Endothelial cell of umbilical vein (primary cell): ENCODE measurements around the gene AQP12A. TPM values are rescaled to one million over a fixed set of nuclear protein-coding genes. Genes with fewer than 3 reads are reported as not detected.

Experiments used
- BruUV-seq: library from RNA; stranded (reverse); fragments of 400-500 nt; replicated peaks from 2 replicates; lab custom pipeline; 2021; lab: Mats Ljungman, UMichigan
- CTCF ChIA-PET: fragments of 300-600, 350-600 bp; sonication (Branson Sonifier 250); formaldehyde crosslinking; loops from one replicate; lab custom pipeline; 2021; ENCODE audit warnings: antibody characterized with exemption, inconsistent platforms; lab: Charles Lee
- POLR2A ChIA-PET: fragments of 300-600, 350-600 bp; sonication (Branson Sonifier 250); formaldehyde crosslinking; loops from one replicate; lab custom pipeline; 2021; ENCODE audit warnings: antibody characterized with exemption, inconsistent platforms; lab: Charles Lee
- DNase-seq: peaks from one replicate; pipeline ENCODE4 v3.0.0-alpha.2; 2011; ENCODE audit warnings: low read depth, low spot score
- FAIRE-seq: peaks from 2 replicates; lab custom pipeline; 2011; peaks lifted over from hg19 to GRCh38; lab: Jason Lieb, UNC
- H2AFZ ChIP-seq: 2 replicates; pipeline ENCODE4 v1.6.0; 2012; ENCODE audit warnings: low read depth, low read length, control low read depth, inconsistent platforms
- H3K27ac ChIP-seq: 2 replicates; pipeline ENCODE4 v1.5.1; 2011; ENCODE audit warnings: low read depth, mild to moderate bottlenecking, control low read depth, low read length, moderate library complexity; ENCODE audit not compliant: insufficient read depth
- H3K27me3 ChIP-seq, 2 experiments: 2 replicates each; pipeline versions ENCODE4 v1.6.0 to v1.6.1; 2011; ENCODE audit warnings: low read length in 2 of 2, mixed read lengths in 1 of 2; ENCODE audit not compliant: control insufficient read depth in 2 of 2, insufficient read depth in 2 of 2
- H3K36me3 ChIP-seq, 2 experiments: 2 replicates in 1 of 2; 3 replicates in 1 of 2; pipeline ENCODE4 v1.5.1; 2011; ENCODE audit warnings: low read length in 2 of 2, mild to moderate bottlenecking in 1 of 2, moderate library complexity in 1 of 2; ENCODE audit not compliant: control insufficient read depth in 2 of 2, insufficient read depth in 2 of 2; ENCODE audit errors: extremely low read depth in 1 of 2
- H3K4me1 ChIP-seq: 3 replicates; pipeline ENCODE4 v1.5.1; 2011; ENCODE audit warnings: mild to moderate bottlenecking, low read length; ENCODE audit not compliant: control insufficient read depth, insufficient read depth; ENCODE audit errors: extremely low read depth
- H3K4me2 ChIP-seq: 2 replicates; pipeline ENCODE4 v1.6.1; 2011; ENCODE audit warnings: low read length, control low read depth, mixed read lengths; ENCODE audit not compliant: insufficient read depth
- H3K4me3 ChIP-seq, 3 experiments: fragments of 200-600 bp in 1 of 3; sonication (generic), shearing (Covaris generic) in 1 of 3; replicated peaks in 1 of 3; 2 replicates each; pipeline ENCODE4 v1.5.1; 2011 to 2016; ENCODE audit warnings: control low read depth in 3 of 3, low read length in 3 of 3, mild to moderate bottlenecking in 2 of 3, inconsistent platforms in 1 of 3, low read depth in 1 of 3, moderate library complexity in 1 of 3; ENCODE audit not compliant: insufficient read depth in 1 of 3
- H3K79me2 ChIP-seq: 2 replicates; pipeline ENCODE4 v1.6.0; 2012; ENCODE audit warnings: low read length, inconsistent platforms; ENCODE audit not compliant: control insufficient read depth, insufficient read depth
- H3K9ac ChIP-seq: replicated peaks from 2 replicates; pipeline ENCODE3; 2011; ENCODE audit warnings: low read length, control low read depth; ENCODE audit not compliant: insufficient read depth; ENCODE audit errors: extremely low read depth
- H3K9me1 ChIP-seq: replicated peaks from 3 replicates; pipeline ENCODE4 v1.6.0; 2011; ENCODE audit warnings: mild to moderate bottlenecking, low read length; ENCODE audit not compliant: control insufficient read depth, insufficient read depth; ENCODE audit errors: extremely low read depth
- H3K9me3 ChIP-seq: replicated peaks from 2 replicates; pipeline ENCODE4 v1.5.1; 2012; ENCODE audit warnings: low read length, inconsistent platforms; ENCODE audit not compliant: control insufficient read depth, insufficient read depth
- H4K20me1 ChIP-seq: replicated peaks from 2 replicates; pipeline ENCODE3; 2011; ENCODE audit warnings: mild to moderate bottlenecking, low read length; ENCODE audit not compliant: control insufficient read depth, insufficient read depth; ENCODE audit errors: extremely low read depth
- EZH2 ChIP-seq: IDR thresholded peaks from 2 replicates; pipeline ENCODE4 v1.6.1; 2012; ENCODE audit warnings: borderline replicate concordance, low read depth, mild to moderate bottlenecking, moderate library complexity, low read length, inconsistent platforms; ENCODE audit not compliant: severe bottlenecking
- FOS ChIP-seq: IDR thresholded peaks from 2 replicates; pipeline ENCODE4 v1.6.1; 2011; ENCODE audit warnings: mild to moderate bottlenecking, low read length, moderate library complexity, borderline replicate concordance; ENCODE audit not compliant: insufficient read depth
- GATA2 ChIP-seq: IDR thresholded peaks from 2 replicates; pipeline ENCODE4 v1.7.0; 2011; ENCODE audit warnings: low read depth, mild to moderate bottlenecking, moderate library complexity, mixed read lengths, low read length; ENCODE audit not compliant: insufficient read length, insufficient read depth
- JUN ChIP-seq: IDR thresholded peaks from 2 replicates; pipeline ENCODE4 v1.6.1; 2011; ENCODE audit warnings: borderline replicate concordance, low read depth; ENCODE audit not compliant: insufficient read length, insufficient read depth
- MAX ChIP-seq: IDR thresholded peaks from 2 replicates; pipeline ENCODE4 v1.6.1; 2011; ENCODE audit not compliant: insufficient read depth, insufficient read length
- MYC ChIP-seq: IDR thresholded peaks from one replicate; pipeline ENCODE4 v1.6.1; 2011; ENCODE audit warnings: mild to moderate bottlenecking, low read depth, low read length
- POLR2A ChIP-seq: IDR thresholded peaks from 2 replicates; pipeline ENCODE4 v1.6.1; 2012; ENCODE audit warnings: low read depth, mild to moderate bottlenecking, control low read depth, low read length
- POLR2AphosphoS5 ChIP-seq: IDR thresholded peaks from 2 replicates; pipeline ENCODE4 v1.6.1; 2012; ENCODE audit warnings: low read depth, mild to moderate bottlenecking, control low read depth, low read length, moderate library complexity; ENCODE audit not compliant: insufficient read depth
- dilution Hi-C: fragments of 300-500 bp; cut with MboI; formaldehyde crosslinking; loops from one replicate; pipeline ENCODE4 v1.15.0; 2019; ENCODE audit warnings: low sequenced_read_pairs; ENCODE audit not compliant: extremely low pct_ligation_motif_present
- intact Hi-C: fragments of 100-400 bp; cut with micrococcal nuclease; formaldehyde crosslinking; loops from one replicate; pipeline ENCODE4 v1.10.0; 2022
- polyA plus RNA-seq, 4 experiments: library from polyadenylated mRNA; depleted of rRNA in 3 of 4; stranded (reverse) in 3 of 4; unstranded in 1 of 4; fragments of >200 nt; gene quantifications; 2 replicates each; pipeline versions ENCODE4 v1.2.1 to v1.2.3, GENCODE V29; 2011 to 2012; ENCODE audit warnings: missing spikeins in 1 of 4
- total RNA-seq: library from RNA; stranded (reverse); gene quantifications from 2 replicates; pipeline ENCODE4 v1.2.3, GENCODE V29; 2021
- TF ChIP-seq, protein P1 (sequence below), 2 donors: IDR thresholded peaks; 1 replicate in 1 of 2; 2 replicates in 1 of 2; pipeline ENCODE4 v1.5.1; 2011; ENCODE audit warnings: low read length in 2 of 2, mild to moderate bottlenecking in 2 of 2, moderate library complexity in 2 of 2, control low read depth in 1 of 2, inconsistent platforms in 1 of 2, low read depth in 1 of 2; ENCODE audit not compliant: insufficient read depth in 1 of 2; ENCODE audit errors: extremely low read depth in 1 of 2

Gene AQP12A
- total and polyA plus RNA-seq, 2 donors (not counting 3 experiments of a cell fraction or from before 2014, with no cell fraction given), result not detected

DNA sequence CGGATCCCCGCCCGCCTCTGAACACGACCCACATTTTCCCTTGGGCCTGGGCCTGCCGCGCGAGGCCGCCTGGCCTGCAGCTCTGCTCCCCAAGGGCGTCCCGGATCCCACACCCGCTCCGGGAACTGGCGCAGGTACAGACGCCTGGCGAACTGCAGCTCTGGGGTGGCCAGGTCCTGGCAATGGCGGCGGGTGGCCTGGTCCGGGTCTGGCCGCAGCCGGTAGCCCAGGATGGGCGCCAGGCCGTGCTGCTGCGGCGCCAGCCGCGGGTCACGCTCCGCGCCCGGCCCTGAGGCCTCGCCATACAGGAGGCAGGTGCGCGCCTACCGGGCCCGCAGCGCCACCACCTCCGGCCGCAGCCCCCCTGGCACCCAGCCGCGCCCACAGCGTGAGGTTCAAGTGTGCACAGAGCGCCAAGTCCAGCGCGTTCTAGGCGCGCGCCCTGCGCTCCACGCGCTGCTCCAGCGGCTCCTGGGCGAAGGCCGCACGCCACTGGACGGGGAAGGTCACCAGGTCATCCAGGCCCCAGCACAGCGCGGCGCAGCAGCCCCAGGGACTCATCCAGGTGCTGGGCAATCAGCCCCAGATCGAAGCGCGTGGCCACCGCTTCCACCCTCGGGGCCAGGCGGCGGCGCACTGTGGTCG is 9.5 kb downstream of the AQP12A start:
- Histone ChIP-seq H3K4me1 (no peaks in the 10 kb centered on the region), H3K4me3 (no peak overlapping the region), H3K27ac (no peak overlapping the region), H3K36me3 (no peaks in the 10 kb centered on the region), H3K27me3 (no peaks in the 10 kb centered on the region), H3K79me2 (no peaks in the 10 kb centered on the region), H3K9me3 (no peaks in the 10 kb centered on the region), H2AFZ (no peak overlapping the region), H4K20me1 (no peaks in the 10 kb centered on the region), H3K9me1 (no peaks in the 10 kb centered on the region), H3K9ac (no peak overlapping the region), H3K4me2 (no peak overlapping the region)
- dilution Hi-C loops, result no loop called here
- ChIA-PET POLR2A (no interaction called here), CTCF (no interaction called here)
- no peak for DNase-seq
- TF ChIP-seq JUN (no peak), POLR2AphosphoS5 (no peak), MYC (no peak), POLR2A (no peak), MAX (no peak), GATA2 (no peak), EZH2 (no peak), FOS (no peak)
- TF ChIP-seq, protein P1, sequence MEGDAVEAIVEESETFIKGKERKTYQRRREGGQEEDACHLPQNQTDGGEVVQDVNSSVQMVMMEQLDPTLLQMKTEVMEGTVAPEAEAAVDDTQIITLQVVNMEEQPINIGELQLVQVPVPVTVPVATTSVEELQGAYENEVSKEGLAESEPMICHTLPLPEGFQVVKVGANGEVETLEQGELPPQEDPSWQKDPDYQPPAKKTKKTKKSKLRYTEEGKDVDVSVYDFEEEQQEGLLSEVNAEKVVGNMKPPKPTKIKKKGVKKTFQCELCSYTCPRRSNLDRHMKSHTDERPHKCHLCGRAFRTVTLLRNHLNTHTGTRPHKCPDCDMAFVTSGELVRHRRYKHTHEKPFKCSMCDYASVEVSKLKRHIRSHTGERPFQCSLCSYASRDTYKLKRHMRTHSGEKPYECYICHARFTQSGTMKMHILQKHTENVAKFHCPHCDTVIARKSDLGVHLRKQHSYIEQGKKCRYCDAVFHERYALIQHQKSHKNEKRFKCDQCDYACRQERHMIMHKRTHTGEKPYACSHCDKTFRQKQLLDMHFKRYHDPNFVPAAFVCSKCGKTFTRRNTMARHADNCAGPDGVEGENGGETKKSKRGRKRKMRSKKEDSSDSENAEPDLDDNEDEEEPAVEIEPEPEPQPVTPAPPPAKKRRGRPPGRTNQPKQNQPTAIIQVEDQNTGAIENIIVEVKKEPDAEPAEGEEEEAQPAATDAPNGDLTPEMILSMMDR (IDR thresholded peaks at IDR 0.05; ENCODE audit: extremely low read depth in 1 of 2, insufficient read depth in 1 of 2, low read depth in 1 of 2, low read length in 2 of 2), result no peak
- BruUV-seq, result no TSS peak
- intact Hi-C loops, result no loop called here
- no peak for FAIRE-seq
